NT2/D1 (cell line): Measurements from ENCODE around the gene UNC5C.

ENCODE experiments used
- YY1 ChIP-seq: IDR thresholded peaks from 2 replicates; pipeline ENCODE4 v1.6.1; 2011; ENCODE audit not compliant: insufficient read length, insufficient read depth
- ZNF274 ChIP-seq: IDR thresholded peaks from 2 replicates; pipeline ENCODE4 v1.6.1; 2011; ENCODE audit warnings: mild to moderate bottlenecking, low read depth, low read length

DNA sequence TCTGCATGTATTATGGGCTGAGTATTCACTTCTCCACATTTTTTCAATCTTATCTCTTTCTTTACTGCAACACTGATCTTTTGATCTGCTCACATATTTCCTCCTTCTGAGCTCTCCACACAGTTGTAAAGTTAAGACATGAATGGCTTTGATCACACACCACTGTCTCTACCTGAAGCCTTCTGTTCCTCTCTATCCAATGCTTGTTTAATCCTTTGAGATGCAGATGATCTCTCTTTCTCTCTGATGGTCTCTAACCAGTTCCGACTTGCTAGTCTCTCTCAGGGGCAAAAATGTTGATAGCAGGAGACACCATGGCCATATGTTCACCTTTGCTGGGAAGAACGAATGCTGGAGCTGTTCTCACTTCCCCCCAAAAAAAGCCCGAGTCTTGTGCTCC lies 162.4 kb downstream of the UNC5C start:
- no peak for TF ChIP-seq YY1
- TF ChIP-seq ZNF274, result no peak
